GM12878 (cell line): ENCODE measurements around the gene MPPED1. TPM values are rescaled to one million over a fixed set of nuclear protein-coding genes. Genes with fewer than 3 reads are reported as not detected.

ENCODE experiments used
- ATAC-seq: fragments of 200-7000 bp; cut with Tn5 transposase; 3 replicates; pipeline ENCODE4 v1.9.1; 2020; ENCODE audit warnings: mild to moderate bottlenecking, moderate library complexity
- BruUV-seq: library from RNA; stranded (reverse); fragments of 400-500 nt; replicated peaks from 2 replicates; lab custom pipeline; 2021; lab: Mats Ljungman, UMichigan
- CTCF ChIA-PET: fragments of 300-600 bp; sonication (Branson Sonifier 250); formaldehyde crosslinking; extraction: SDS; loops from one replicate; lab custom pipeline; 2021; ENCODE audit warnings: inconsistent platforms; lab: Yijun Ruan, JAX
- POLR2A ChIA-PET: fragments of 350-600 bp; formaldehyde crosslinking; extraction: SDS; loops from one replicate; lab custom pipeline; 2021; ENCODE audit warnings: inconsistent platforms; lab: Charles Lee
- RAD21 ChIA-PET: fragments of 300-600 bp; sonication (Branson Sonifier 250); formaldehyde crosslinking; loops from one replicate; lab custom pipeline; 2023; ENCODE audit warnings: antibody characterized with exemption; ENCODE audit not compliant: unreplicated experiment; lab: Charles Lee
- SMC1A ChIA-PET: fragments of 300-600 bp; sonication (Branson Sonifier 250); formaldehyde crosslinking; loops from one replicate; lab custom pipeline; 2023; ENCODE audit not compliant: unreplicated experiment, uncharacterized antibody; lab: Charles Lee
- DNase-seq: peaks from one replicate; pipeline ENCODE4 v3.0.0-alpha.2; 2011; ENCODE audit warnings: low read depth, low spot score
- FAIRE-seq: peaks from 3 replicates; lab custom pipeline; 2011; peaks lifted over from hg19 to GRCh38; lab: Jason Lieb, UNC
- H2AFZ ChIP-seq: 2 replicates; pipeline ENCODE4 v1.6.0; 2011; ENCODE audit warnings: low read depth, low read length, control low read depth; ENCODE audit not compliant: control insufficient read depth
- H3K27ac ChIP-seq: 2 replicates; pipeline ENCODE4 v1.5.1; 2011; ENCODE audit warnings: control low read depth; ENCODE audit not compliant: control insufficient read depth, insufficient read depth
- H3K27me3 ChIP-seq, 2 experiments: replicated peaks in 1 of 2; 2 replicates each; pipeline versions ENCODE4 v1.6.0 to v1.6.1; 2011; ENCODE audit warnings: low read length in 1 of 2; ENCODE audit not compliant: control insufficient read depth in 2 of 2, insufficient read depth in 2 of 2
- H3K36me3 ChIP-seq, 2 experiments: 2 replicates each; pipeline ENCODE4 v1.5.1; 2011; ENCODE audit warnings: low read length in 1 of 2; ENCODE audit not compliant: control insufficient read depth in 2 of 2, insufficient read depth in 2 of 2
- H3K4me1 ChIP-seq: 2 replicates; pipeline ENCODE4 v1.6.1; 2011; ENCODE audit warnings: mild to moderate bottlenecking, low read length, moderate library complexity, mixed read lengths; ENCODE audit not compliant: control insufficient read depth, insufficient read depth
- H3K4me2 ChIP-seq: 2 replicates; pipeline ENCODE4 v1.6.0; 2011; ENCODE audit warnings: control low read depth; ENCODE audit not compliant: control insufficient read depth, insufficient read depth
- H3K4me3 ChIP-seq: fragments of 200-600 bp; sonication (generic); 2 replicates; pipeline ENCODE4 v1.5.1; 2016
- H3K79me2 ChIP-seq: 2 replicates; pipeline ENCODE4 v1.6.0; 2011; ENCODE audit warnings: low read length; ENCODE audit not compliant: control insufficient read depth, insufficient read depth
- H3K9ac ChIP-seq: 2 replicates; pipeline ENCODE4 v1.8.0; 2011; ENCODE audit warnings: low read length, control low read depth, mixed read lengths; ENCODE audit not compliant: control insufficient read depth, insufficient read depth
- H3K9me3 ChIP-seq: replicated peaks from 3 replicates; pipeline ENCODE4 v1.5.1; 2011; ENCODE audit warnings: mild to moderate bottlenecking, low read length; ENCODE audit not compliant: control insufficient read depth, insufficient read depth
- H4K20me1 ChIP-seq: 2 replicates; pipeline ENCODE4 v1.6.0; 2011; ENCODE audit not compliant: control insufficient read depth, insufficient read depth
- ATF2 ChIP-seq: IDR thresholded peaks from 2 replicates; pipeline ENCODE4 v1.6.1; 2012; ENCODE audit warnings: low read length, inconsistent platforms
- ELK1 ChIP-seq: IDR thresholded peaks from 2 replicates; pipeline ENCODE4 v1.6.1; 2012; ENCODE audit warnings: low read depth, low read length, improper control_type of control experiment
- FOXM1 ChIP-seq: IDR thresholded peaks from 2 replicates; pipeline ENCODE4 v1.6.1; 2012; ENCODE audit warnings: low read depth, mild to moderate bottlenecking, inconsistent platforms, low read length, moderate library complexity
- HDAC2 ChIP-seq: fragments of 200-600 bp; sonication (generic); IDR thresholded peaks from 2 replicates; pipeline ENCODE4 v1.6.1; 2017
- MEF2B ChIP-seq: fragments of 450-650 bp; IDR thresholded peaks from 2 replicates; pipeline ENCODE4 v1.6.1; 2018; ENCODE audit warnings: mild to moderate bottlenecking, moderate library complexity; ENCODE audit not compliant: partially characterized antibody, poor library complexity, severe bottlenecking
- MTA2 ChIP-seq: fragments of 450-650 bp; IDR thresholded peaks from 2 replicates; pipeline ENCODE4 v1.6.1; 2016; ENCODE audit warnings: low read depth, mild to moderate bottlenecking, moderate library complexity
- MYB ChIP-seq: fragments of 150-350 bp; IDR thresholded peaks from 2 replicates; pipeline ENCODE4 v1.6.1; 2014; ENCODE audit warnings: mild to moderate bottlenecking, low read depth, low read length, borderline replicate concordance
- NFYB ChIP-seq: IDR thresholded peaks from 2 replicates; pipeline ENCODE4 v1.6.1; 2011; ENCODE audit warnings: low read depth, mild to moderate bottlenecking, low read length, improper control_type of control experiment, moderate library complexity; ENCODE audit not compliant: insufficient read depth
- NRF1 ChIP-seq: conservative IDR thresholded peaks from 2 replicates; pipeline ENCODE4 v1.6.1; 2011; ENCODE audit warnings: mild to moderate bottlenecking, low read depth, low read length, improper control_type of control experiment
- RAD21 ChIP-seq: IDR thresholded peaks from 2 replicates; pipeline ENCODE4 v1.6.1; 2011; ENCODE audit warnings: mild to moderate bottlenecking, low read depth, low read length, moderate library complexity; ENCODE audit not compliant: insufficient read depth
- RELB ChIP-seq: fragments of 450-650 bp; IDR thresholded peaks from 2 replicates; pipeline ENCODE4 v1.6.1; 2017; ENCODE audit warnings: low read depth, mild to moderate bottlenecking, moderate library complexity
- SMAD1 ChIP-seq: fragments of 450-650 bp; IDR thresholded peaks from 2 replicates; pipeline ENCODE4 v1.6.1; 2018; ENCODE audit warnings: mild to moderate bottlenecking, low read depth; ENCODE audit not compliant: partially characterized antibody
- TBL1XR1 ChIP-seq: IDR thresholded peaks from 2 replicates; pipeline ENCODE4 v1.6.1; 2012; ENCODE audit warnings: low read depth, low read length, improper control_type of control experiment
- TCF12 ChIP-seq: IDR thresholded peaks from 2 replicates; pipeline ENCODE4 v1.6.1; 2011; ENCODE audit warnings: low read depth, mild to moderate bottlenecking, low read length
- WGBS: methylation state at CpG from one replicate; pipeline ENCODE4 v1.1.6; 2016; ENCODE audit warnings: low lambda C conversion rate; ENCODE audit not compliant: insufficient replicate concordance, insufficient coverage; ENCODE audit errors: missing lambda C conversion rate; 5-methylcytosine and 5-hydroxymethylcytosine counted together
- in situ Hi-C: fragments of 300-500 bp; cut with MboI; formaldehyde crosslinking; loops from 9 replicates; pipeline ENCODE4 v1.14.3; 2018; ENCODE audit warnings: mixed read lengths
- intact Hi-C: fragments of 100-400 bp; cut with micrococcal nuclease; formaldehyde crosslinking; loops from one replicate; pipeline ENCODE4 v1.14.2; 2022; ENCODE audit not compliant: unreplicated experiment
- polyA plus RNA-seq, 11 experiments: library from polyadenylated mRNA; depleted of rRNA in 4 of 11; unstranded in 6 of 11; stranded (reverse) in 5 of 11; fragments of >200 nt; fragmentation: Nextera tagmentation in 4 of 11; fragmentation: Illumina TruSeq in 1 of 11; extraction: Ambion mirVana in 4 of 11; extraction: Trizol in 1 of 11; gene quantifications; 1 replicate in 1 of 11; 2 replicates in 10 of 11; pipeline versions ENCODE4 v1.2.1 to v1.2.3, GENCODE V29; 2011 to 2016; ENCODE audit warnings: inconsistent platforms in 2 of 11, missing spikeins in 2 of 11, low read depth in 1 of 11
- total RNA-seq, 4 experiments: library from RNA; depleted of rRNA in 3 of 4; stranded (reverse); fragments of >200 nt in 3 of 4; fragmentation: Illumina TruSeq in 1 of 4; extraction: Trizol in 1 of 4; gene quantifications; 2 replicates each; pipeline versions ENCODE4 v1.2.1 to v1.2.3, GENCODE V29; 2013 to 2021

The MPPED1 gene
- total and polyA plus RNA-seq, 10 of the 15 experiments (the other 5 are each of a cell fraction or from before 2014, with no cell fraction given), result 0.11 TPM; not detected in 9

- ChIA-PET POLR2A (no interaction called here), RAD21 (no interaction called here), CTCF (no interaction called here), SMC1A (interaction anchor here (1.0 kb wide), 1 partner anchor 70 kb away, joined by 3 read pairs; no protein-coding TSS in a partner anchor)
- Histone ChIP-seq H3K36me3 (no peaks in the 10 kb centered on the region), H4K20me1 (no peaks in the 10 kb centered on the region), H3K27me3 (peaks cover 0 to 2% of the 10 kb centered on the region in 2 experiments; a peak in 2 of 4 replicates), H3K9me3 (no peaks in the 10 kb centered on the region), H3K4me1 (no peaks in the 10 kb centered on the region), H3K27ac (no peak overlapping the region), H3K79me2 (no peaks in the 10 kb centered on the region), H2AFZ (no peak overlapping the region), H3K4me3 (no peak overlapping the region), H3K9ac (no peak overlapping the region), H3K4me2 (no peak overlapping the region)
- intact Hi-C loops (no loop called here), in situ Hi-C loops (no loop called here)
- no peak for FAIRE-seq
- ATAC-seq, result no peak
- no TSS peak for BruUV-seq
- no peak for TF ChIP-seq TCF12
- 28% methylated on average over 5 of the region's 5 CpGs for WGBS
- no peak for DNase-seq
Observed at GRCh38 chr22:43546186-43546585, 134.4 kb downstream of the MPPED1 start.

- Histone ChIP-seq H3K79me2 (no peaks in the 10 kb centered on the region), H2AFZ (no peak overlapping the region), H3K9ac (no peak overlapping the region), H3K4me3 (no peak overlapping the region), H3K27ac (no peak overlapping the region), H3K4me1 (no peaks in the 10 kb centered on the region), H3K36me3 (no peaks in the 10 kb centered on the region), H3K4me2 (no peak overlapping the region), H4K20me1 (no peaks in the 10 kb centered on the region), H3K27me3 (no peaks in the 10 kb centered on the region), H3K9me3 (no peaks in the 10 kb centered on the region)
- FAIRE-seq (no peak), ATAC-seq (no peak), DNase-seq (no peak)
- WGBS, result 21% methylated on average over 14 of the region's 14 CpGs
- CTCF ChIA-PET, result no interaction called here
- in situ Hi-C loops, result no loop called here
- BruUV-seq, result no TSS peak
- POLR2A ChIA-PET, result no interaction called here
- SMC1A ChIA-PET, result no interaction called here
- RAD21 ChIA-PET, result no interaction called here
- intact Hi-C loops, result no loop called here
- TF ChIP-seq ELK1 (no peak), RAD21 (no peak), HDAC2 (no peak), MYB (no peak), TBL1XR1 (no peak), NRF1 (no peak), RELB (no peak), SMAD1 (no peak), ATF2 (no peak), NFYB (no peak), MTA2 (no peak), FOXM1 (no peak), MEF2B (no peak)
Observed at GRCh38 chr22:43550024-43550620, 138.3 kb downstream of the MPPED1 start.
